GM21576 (cell line): ENCODE data around the gene LRRC56.

Experiments
- ATAC-seq: cut with Tn5 transposase; IDR thresholded peaks from one replicate; pipeline ENCODE4 v1.9.1; 2021; ENCODE audit warnings: mild to moderate bottlenecking, moderate library complexity; ENCODE audit not compliant: unreplicated experiment

LRRC56 gene

DNA sequence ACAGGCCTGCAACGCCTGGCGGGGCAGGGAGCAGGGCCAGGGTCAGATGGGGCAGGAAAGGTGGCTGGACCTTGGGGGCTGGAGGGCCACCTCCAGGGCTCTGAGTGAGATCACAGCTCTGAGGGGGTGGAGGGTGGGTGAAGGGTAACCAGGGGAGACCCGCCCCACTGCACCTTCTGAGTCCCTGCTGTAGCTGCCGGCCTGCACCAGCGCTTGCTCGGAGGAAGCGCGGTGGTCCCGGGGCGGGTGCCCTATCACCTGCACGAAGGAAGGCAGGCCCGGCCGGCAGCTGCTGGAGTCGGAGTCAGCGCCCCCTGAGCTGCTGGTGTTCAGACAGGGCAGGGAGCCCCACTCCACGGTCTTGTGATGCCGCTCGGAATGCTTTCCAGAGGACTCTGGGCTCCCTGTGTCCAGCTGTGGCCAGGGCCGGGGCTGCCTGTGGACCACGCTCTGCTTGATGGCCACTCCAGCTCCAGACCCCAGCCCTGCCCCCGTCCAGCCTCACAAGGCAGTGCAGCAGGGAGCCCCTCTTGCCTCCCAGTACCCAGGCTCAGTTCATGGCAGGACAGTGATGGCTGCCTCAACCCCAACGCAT lies 19.4 kb downstream of the LRRC56 start:
- no peak for ATAC-seq

DNA sequence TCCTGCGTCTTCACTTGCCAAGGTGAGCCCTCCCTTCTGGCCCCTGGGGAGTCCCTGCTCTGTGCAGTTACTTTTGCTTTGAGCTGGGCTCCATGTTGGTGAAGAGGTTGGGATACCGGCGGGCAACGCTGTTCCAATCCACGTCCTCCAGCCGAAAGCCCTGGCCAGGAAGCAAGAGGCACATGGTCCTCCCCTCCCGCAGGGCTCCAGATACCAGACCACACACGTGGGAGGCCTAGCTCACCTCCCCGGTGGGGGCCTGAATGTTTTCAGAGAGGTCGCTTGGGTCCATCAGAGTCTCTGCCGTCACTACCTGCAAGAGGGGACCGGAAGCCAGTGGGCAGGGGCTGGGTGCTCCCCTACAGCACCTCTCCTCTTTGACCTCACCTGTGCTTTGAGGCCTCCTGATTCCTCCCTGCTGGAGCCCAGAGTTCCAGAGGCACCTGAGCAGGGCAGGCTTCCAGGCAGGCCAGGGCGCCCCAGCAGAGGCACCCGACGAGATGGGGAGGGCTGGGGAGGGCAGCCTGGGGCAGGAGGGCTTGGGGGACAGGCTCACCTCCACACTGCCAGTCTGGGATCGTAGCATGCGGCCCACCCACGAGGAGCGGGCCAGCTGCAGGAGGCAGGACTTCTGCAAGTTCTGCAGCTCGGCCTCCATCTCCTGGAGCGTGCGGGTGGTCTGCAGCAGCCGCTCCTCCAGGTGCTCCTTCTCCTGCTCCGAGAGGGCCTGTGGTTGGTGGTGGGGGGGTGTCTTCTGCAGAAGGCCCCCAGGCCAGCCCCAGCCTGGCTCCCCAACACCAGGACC lies 20.2 kb downstream of the LRRC56 start:
- ATAC-seq = no peak

DNA sequence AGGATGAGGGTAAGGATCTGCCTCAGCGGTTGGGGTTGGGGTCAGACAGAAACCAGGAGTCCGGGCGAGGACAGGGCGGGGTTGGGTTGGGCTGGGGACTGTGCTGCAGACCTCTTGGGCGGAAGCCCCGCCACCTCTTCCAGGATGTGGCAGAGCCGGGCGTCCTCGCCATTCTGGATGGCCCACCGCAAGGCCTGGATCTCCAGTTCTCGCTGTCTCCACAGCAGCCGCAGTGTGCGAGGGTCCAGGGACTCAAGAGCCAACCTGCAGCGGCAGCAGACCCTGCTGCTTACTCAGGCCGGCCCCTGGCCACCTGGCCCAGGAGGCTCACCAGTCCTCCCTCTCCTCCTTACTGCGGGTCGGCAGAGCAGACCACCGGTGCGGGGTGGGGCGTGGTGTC lies 21.2 kb downstream of the LRRC56 start:
- ATAC-seq = no peak

DNA sequence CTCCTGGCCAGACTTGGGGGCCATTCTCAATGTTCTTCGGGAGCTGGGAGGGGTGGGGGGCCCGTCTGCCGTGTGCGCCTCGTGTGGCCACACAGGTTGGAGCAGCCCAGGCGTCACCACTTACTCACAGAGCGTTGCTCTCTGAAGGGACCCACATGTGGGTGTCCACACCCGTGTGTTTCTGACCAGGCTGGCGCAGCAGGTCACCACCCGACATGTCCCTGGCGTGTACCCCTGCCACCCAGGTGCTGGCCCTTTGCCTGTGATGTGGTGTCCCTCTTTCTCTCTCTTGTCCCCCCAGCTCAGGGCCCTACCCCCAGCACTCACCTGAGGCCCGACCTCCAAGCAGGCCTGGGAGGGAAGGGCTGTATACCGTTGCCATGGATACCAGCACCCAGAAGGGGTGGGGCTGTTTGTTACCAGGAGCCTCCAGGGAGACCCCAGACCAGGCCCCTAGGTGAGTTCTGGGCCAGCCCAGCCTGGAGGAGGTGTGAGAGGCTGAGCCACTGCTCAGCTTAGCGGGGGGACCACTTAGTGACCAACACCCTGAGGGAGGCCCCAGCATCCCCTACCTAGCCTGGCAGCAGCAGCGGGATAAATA lies 21.8 kb downstream of the LRRC56 start:
- ATAC-seq = no peak

DNA sequence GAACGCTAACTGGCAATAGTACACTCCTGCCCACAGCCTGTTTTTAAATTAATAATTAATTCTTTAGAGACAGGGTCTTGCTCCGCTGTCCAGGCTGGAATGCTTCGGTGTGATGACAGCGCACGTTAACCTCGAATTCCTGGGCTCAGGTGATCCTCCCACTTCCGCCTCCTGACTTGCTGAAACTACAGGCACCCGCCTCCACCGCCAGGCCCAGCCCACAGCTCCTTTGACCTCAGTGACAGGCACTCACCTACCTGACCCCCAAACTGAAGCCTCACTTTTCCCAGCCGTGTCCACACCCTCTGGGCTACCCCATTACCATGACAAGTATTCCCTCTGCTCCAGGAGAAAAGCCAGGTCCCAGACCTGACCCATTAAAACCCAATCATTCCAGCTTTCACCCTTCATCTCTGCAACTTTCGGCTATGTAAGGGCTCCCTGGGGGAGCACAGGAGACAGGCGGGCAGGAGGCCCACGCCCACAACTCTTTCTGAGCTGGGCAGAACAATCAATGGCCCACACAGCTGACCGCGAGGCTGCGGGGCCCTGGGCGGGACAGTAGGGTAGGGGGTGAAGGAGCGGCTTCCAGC lies 22.5 kb downstream of the LRRC56 start:
- no peak for ATAC-seq

DNA sequence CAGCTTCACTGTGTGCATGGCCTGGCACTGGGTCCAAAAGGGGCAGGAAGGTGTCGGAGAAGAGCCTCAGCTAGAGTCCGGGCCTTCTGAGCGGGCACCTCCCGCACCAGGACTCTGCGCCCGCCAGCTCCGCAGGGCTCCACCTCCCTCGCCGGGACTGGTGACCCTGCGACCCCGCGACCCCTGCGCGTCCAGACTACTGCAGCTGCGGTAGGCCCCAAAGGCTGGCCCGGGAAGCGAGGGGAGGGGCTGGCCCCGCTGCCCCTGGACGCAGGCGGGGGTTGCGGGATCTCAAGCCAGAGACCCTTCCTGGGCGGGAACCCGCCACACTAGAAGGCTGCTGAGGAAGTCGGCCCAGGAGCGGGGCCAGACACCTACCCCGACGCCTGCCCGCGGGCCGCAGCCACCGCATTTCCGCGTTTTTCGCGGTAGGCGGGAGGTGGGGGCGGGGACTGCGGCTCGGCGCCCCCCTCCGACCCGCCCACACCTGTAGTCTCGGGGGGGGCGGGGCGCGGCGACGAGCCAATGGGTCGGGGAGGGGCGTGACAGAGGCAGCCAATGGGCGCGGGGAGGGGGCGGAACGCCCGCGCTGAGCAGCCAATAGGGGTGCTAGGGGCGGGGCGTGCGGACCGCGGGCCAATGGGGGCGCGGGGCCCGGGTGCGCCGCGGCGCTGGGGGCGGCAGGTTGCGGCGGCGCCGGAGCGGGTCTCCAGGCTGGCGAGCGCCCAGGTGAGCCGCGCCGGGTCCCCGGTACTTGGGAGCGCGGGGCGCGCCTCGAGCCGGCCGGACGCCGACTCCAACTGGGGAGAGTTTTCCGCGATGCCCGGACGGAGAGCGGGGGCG lies 23.2 kb downstream of the LRRC56 start, which contains the start of the genes LMNTD2 and RASSF7:
Gene LMNTD2, minus strand, starts transcription at position 434 of the 843 bp plus-strand sequence. Its CDS starts 22 bp downstream, at position 412.
Gene RASSF7, plus strand, starts transcription at position 666 of the 843 bp plus-strand sequence. CDS start 799 bp downstream, outside the sequence.
- ATAC-seq = peak; percentile 64

DNA sequence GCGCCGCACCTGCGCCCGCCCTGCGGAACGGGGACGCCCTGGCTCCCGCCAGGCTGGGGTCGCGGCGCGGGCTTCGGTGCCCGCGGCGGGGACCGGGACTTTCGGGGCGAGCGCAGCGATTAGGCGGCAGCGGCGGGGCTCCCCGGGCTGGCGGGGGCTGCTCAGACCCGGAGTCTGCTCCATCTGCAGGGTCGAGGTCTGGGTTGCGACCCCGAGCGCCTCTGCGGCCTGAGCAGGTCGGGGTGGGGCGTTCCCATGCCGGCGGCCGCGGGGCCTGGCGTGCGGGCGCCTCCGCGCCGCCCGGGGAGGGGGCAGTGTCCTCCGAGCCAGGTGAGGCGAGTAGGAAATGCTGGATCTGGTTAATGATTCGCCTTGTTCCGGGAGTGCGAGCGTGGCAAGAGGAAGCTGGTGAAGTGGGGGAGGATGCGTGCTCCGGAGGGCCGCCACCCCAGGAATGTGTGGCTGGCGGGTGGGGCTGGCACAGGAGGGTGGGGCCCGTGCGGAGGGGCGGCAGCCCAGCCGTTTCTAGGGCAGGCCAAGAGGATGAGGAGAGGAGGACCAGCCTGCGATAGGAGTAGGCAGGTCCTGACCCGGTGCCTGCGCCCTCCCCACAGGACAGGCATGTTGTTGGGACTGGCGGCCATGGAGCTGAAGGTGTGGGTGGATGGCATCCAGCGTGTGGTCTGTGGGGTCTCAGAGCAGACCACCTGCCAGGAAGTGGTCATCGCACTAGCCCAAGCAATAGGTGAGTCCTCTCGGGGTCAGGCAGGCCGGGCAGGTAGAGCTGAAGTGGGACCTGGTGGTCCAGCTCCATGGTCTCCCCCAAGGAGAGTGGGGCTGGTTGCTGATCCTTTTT lies 24.0 kb downstream of the LRRC56 start:
- peak; percentile 12 for ATAC-seq

DNA sequence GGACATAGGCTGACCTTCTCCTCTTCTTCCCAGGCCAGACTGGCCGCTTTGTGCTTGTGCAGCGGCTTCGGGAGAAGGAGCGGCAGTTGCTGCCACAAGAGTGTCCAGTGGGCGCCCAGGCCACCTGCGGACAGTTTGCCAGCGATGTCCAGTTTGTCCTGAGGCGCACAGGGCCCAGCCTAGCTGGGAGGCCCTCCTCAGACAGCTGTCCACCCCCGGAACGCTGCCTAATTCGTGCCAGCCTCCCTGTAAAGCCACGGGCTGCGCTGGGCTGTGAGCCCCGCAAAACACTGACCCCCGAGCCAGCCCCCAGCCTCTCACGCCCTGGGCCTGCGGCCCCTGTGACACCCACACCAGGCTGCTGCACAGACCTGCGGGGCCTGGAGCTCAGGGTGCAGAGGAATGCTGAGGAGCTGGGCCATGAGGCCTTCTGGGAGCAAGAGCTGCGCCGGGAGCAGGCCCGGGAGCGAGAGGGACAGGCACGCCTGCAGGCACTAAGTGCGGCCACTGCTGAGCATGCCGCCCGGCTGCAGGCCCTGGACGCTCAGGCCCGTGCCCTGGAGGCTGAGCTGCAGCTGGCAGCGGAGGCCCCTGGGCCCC lies 24.8 kb downstream of the LRRC56 start:
- ATAC-seq = no peak

DNA sequence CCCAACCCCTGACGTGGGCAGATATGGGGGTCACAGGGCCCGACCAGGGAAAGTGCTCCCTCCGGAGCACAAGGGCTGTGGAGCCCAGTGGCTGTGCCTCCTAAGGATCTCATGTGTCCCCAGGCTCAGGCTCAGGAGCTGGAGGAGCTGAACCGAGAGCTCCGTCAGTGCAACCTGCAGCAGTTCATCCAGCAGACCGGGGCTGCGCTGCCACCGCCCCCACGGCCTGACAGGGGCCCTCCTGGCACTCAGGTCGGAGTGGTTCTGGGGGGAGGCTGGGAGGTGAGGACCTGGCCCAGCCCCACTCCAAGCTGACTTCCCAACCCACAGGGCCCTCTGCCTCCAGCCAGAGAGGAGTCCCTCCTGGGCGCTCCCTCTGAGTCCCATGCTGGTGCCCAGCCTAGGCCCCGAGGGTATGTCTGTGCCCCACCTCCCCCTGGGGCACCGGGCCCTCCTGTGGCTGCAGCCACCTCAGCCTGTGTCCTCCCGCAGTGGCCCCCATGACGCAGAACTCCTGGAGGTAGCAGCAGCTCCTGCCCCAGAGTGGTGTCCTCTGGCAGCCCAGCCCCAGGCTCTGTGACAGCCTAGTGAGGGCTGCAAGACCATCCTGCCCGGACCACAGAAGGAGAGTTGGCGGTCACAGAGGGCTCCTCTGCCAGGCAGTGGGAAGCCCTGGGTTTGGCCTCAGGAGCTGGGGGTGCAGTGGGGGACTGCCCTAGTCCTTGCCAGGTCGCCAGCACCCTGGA lies 25.9 kb downstream of the LRRC56 start:
- no peak for ATAC-seq

DNA sequence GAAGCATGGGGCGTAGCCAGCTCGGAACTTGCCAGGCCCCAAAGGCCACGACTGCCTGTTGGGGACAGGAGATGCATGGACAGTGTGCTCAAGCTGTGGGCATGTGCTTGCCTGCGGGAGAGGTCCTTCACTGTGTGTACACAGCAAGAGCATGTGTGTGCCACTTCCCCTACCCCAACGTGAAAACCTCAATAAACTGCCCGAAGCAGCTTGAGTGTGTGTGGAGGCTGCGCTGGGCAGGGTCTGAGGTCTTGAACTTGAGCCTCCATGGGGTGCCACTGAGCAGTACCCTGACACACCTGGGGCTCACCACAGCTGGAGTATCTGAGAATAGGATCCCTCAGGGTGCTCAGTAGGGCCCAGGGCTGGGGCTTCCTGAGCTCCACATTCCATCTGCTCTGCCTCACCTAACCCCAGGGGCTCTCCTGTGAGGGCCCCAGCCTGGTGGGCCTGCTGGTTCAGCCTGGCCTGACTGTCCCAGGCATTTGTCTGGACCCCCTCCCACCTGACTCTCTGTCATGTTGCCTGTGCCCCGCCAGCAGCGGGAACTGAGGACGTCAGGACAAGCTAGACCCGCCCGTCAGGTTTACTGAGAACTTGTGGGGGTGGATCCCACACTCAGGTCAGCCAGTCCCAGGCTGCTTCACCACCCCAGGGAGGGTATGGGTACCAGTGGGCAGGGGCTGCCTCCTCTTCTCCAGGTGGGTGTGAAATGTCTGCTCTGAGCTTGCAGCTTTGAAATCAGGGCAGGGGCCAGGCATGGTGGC lies 26.7 kb downstream of the LRRC56 start:
- no peak for ATAC-seq

DNA sequence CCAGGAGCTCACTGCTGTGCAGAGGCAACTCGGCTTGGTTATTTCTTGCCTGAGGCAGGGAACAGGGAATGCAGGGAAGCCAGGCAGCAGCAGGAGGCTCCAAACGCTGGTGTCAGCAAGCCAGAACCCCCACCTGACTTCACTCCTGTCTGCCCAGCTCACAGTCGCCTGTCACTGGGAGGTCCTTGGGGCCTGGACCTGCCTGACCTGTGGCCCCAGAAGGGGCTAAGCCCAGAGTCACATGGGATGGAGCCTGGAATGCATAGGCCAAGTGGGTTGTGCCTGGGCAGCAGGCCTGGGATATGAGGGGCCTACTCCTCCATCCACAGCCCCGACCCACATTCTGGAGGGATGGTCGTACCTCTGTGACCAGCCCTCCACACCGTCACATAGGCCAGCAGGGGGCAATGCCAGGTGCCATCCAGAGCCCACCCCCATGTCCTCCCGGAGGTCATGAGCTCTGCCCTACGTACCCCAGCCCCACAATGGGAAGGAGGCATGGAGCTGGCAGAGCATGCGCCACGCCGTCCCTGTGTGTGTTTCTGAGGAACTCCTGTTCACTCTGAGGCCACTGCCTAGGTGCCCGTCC lies 28.7 kb downstream of the LRRC56 start:
- no peak for ATAC-seq

DNA sequence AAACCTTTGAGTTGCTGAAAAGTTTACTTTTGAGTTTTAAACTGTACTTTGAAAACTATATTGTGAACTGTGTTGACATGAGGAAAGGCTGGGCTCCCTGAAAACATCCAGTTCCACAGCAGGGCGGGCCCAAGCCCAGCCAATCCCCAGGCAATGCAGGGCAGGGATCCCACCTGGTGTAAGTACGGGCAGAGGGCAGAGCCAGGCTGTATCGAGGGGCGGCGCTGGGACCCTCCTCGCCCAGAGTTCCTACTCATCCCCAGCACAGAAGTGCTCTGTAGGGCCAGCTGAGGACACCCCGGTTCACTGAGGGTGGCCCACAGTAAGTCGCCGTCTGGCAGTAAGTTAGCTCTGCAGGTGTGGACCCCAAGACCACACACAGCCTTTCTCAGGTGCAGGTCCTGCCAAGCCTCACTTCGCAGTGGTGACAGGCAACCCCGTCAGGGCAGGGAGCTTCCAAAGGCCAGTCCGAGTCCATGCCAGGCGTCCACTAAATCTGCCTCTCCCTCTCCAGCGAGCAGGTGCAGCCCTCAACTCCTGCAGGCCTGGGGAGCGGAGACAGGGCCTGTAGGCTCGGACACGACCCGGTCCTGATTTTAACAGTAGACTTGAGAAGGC lies 29.8 kb downstream of the LRRC56 start:
- no peak for ATAC-seq

DNA sequence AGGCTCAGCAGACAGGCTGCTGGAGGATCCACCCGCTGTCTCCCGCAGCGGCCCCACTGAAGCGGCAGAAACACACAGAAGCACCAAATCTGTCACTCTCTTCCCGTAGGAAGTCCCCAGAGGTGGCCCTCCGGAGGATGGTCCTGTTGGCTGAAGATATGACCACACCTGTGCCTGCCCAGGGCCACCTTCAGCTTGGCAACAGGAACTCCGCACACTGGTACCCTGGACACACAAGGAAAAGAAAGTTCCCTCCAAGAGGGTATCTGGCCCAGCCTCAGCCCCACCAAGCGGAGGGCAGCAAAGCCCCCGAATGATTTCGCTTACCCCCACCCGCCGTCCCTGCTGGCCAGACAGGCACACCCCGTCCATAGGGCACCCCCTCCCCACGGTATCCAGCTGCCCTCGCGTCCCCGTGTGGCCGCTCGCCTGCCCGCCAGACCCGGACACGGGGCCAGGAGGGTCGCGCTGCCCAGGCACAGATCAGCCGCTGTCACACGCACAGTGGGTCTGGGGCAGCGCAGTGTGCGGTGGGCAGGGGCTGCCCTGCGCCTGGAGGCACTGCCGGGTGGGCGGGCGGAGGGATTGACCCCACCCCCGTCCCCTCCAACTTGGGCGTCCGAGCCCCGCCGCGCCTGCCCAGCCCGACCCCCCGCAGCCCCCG lies 30.4 kb downstream of the LRRC56 start:
- ATAC-seq = no peak

DNA sequence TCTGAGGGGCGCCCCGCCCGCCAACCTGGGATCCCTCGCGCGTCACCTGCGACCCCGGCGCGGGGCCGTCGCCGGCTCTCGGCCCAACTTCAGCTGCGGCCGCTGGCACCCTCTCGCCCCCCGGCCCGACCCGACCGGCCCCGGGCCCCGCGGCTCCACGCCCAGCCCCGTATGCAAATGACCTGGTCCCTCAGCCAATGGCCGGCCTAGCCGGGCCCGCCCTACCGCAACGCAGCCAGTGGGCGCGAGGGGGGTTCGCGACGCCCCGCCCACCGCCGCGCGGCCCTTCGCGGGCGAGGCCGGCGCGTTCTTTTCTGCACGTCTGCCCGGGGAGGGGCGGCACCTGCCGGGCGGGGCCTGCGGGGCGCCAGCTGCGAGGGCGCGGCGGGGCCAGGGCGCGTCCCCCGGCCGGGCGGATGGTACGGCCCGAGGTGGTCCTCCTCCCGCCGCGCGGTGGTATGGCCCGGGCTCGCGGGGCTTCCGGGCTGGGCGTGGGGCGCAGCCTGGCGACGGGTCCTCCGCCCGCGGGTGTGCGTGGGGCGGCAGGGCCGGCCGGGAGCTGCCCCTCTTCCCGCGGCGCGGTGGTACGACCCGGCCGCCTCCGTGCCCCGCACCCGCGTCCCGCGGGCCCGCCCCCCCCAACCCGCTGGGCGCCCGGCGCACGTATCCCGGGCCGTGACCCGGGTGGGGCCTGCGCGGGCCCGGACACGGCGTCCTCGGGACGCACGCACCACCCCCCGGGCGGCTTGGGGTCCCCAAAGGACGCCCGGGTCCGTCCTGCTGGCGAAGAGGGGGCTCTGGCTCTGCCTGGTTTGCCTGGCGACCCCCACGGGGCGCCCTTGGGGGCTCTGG lies 31.2 kb downstream of the LRRC56 start:
- ATAC-seq = peak; percentile 87

DNA sequence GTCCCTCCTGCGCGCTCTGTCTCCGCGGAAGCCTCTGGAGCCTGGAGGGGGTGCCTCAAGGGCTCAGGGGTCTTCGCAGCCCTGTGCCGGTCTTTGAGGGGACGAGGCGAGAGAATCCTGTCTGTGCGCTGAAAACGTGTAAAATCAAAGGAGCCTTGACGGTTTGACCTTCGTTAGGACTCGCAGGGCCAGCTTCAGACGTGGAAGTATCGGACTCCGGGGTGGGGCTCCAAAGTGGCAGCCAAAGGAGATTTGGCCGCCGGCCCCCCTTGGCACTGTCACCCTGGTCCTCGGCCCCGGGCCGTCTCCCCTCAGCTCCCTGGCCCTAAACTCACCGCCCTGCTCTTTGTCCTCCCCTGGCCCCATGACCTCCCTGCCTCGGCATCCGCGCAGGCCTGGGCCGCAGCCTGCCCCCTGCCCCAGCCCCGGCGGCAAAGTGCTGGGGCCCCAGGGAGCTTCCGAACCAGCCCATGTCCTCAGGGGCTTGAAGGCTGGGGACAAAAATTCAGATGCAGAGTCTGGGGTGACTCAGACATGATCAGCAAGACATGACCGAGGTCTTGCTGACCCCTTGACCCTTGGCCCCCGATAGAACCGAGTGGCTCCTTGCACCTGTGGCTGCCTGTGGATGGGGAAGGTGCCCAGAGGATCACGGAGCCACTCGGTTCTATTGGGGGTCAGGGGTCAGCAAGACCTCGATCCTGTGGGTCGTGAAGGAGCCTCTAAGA lies 32.0 kb downstream of the LRRC56 start:
- no peak for ATAC-seq
